CD14-positive monocyte (primary cell): ENCODE data around the gene SAV1. TPM values are rescaled to one million over a fixed set of nuclear protein-coding genes. Genes with fewer than 3 reads are reported as not detected.

Experiments used
- DNase-seq, 3 donors: peaks; one replicate each; pipeline ENCODE4 v3.0.0-alpha.2; 2011 to 2022
- H2AFZ ChIP-seq: 2 replicates; pipeline ENCODE4 v1.6.0; 2012; ENCODE audit warnings: mild to moderate bottlenecking, low read depth, low read length, inconsistent platforms; ENCODE audit not compliant: insufficient read depth, poor library complexity, severe bottlenecking
- H3K27ac ChIP-seq, 2 donors: 1 replicate in 1 of 2; 2 replicates in 1 of 2; pipeline ENCODE4 v1.5.1; 2012 to 2013; ENCODE audit warnings: low read length in 2 of 2, control low read depth in 1 of 2, inconsistent platforms in 1 of 2, low read depth in 1 of 2, mild to moderate bottlenecking in 1 of 2
- H3K27me3 ChIP-seq, 2 donors: one replicate each; pipeline versions ENCODE4 v1.6.0 to v1.6.1; 2011 to 2013; ENCODE audit warnings: low read length in 2 of 2; ENCODE audit not compliant: control insufficient read depth in 2 of 2, insufficient read depth in 2 of 2
- H3K36me3 ChIP-seq, 2 donors: replicated peaks in 1 of 2; 1 replicate in 1 of 2; 2 replicates in 1 of 2; pipeline versions ENCODE4 v1.5.1 to v1.6.1; 2012 to 2013; ENCODE audit warnings: low read length in 2 of 2, control low read depth in 1 of 2, inconsistent platforms in 1 of 2, mild to moderate bottlenecking in 1 of 2; ENCODE audit not compliant: insufficient read depth in 2 of 2, control insufficient read depth in 1 of 2
- H3K4me1 ChIP-seq, 2 donors: 1 replicate in 1 of 2; 2 replicates in 1 of 2; pipeline versions ENCODE4 v1.5.1 to v1.6.1; 2012 to 2013; ENCODE audit warnings: low read length in 2 of 2, control low read depth in 1 of 2, inconsistent platforms in 1 of 2, mild to moderate bottlenecking in 1 of 2, moderate library complexity in 1 of 2; ENCODE audit not compliant: insufficient read depth in 2 of 2, control insufficient read depth in 1 of 2
- H3K4me2 ChIP-seq: replicated peaks from 2 replicates; pipeline ENCODE3; 2012; ENCODE audit warnings: low read length, moderate library complexity, mild to moderate bottlenecking; ENCODE audit not compliant: poor library complexity, severe bottlenecking; ENCODE audit errors: extremely low read depth
- H3K4me3 ChIP-seq, 3 experiments: fragments of 200-600 bp in 1 of 3; sonication (generic) in 1 of 3; replicated peaks in 1 of 3; 1 replicate in 2 of 3; 2 replicates in 1 of 3; pipeline ENCODE4 v1.5.1; 2011 to 2013; ENCODE audit warnings: low read length in 3 of 3, mild to moderate bottlenecking in 3 of 3, control low read depth in 2 of 3, low read depth in 2 of 3, inconsistent platforms in 1 of 3, moderate library complexity in 1 of 3
- H3K79me2 ChIP-seq: 2 replicates; pipeline ENCODE4 v1.6.0; 2012; ENCODE audit warnings: mild to moderate bottlenecking, control low read depth, inconsistent platforms, low read length, moderate library complexity; ENCODE audit not compliant: insufficient read depth
- H3K9ac ChIP-seq: 2 replicates; pipeline ENCODE4 v1.6.0; 2017; ENCODE audit warnings: low read length, mild to moderate bottlenecking; ENCODE audit not compliant: insufficient read depth, poor library complexity, severe bottlenecking
- H3K9me3 ChIP-seq, 2 donors: replicated peaks in 1 of 2; 1 replicate in 1 of 2; 2 replicates in 1 of 2; pipeline versions ENCODE4 v1.5.1 to v1.6.1; 2012 to 2013; ENCODE audit warnings: low read length in 2 of 2, control low read depth in 1 of 2; ENCODE audit not compliant: control insufficient read depth in 1 of 2, insufficient read depth in 1 of 2
- H4K20me1 ChIP-seq: 2 replicates; pipeline ENCODE4 v1.6.0; 2012; ENCODE audit warnings: mild to moderate bottlenecking, low read length, control low read depth, moderate library complexity; ENCODE audit not compliant: insufficient read depth
- H3K27ac Mint-ChIP-seq, 7 donors: one replicate each; pipeline ENCODE4 v1.8.0; 2020; ENCODE audit warnings: mild to moderate bottlenecking in 7 of 7, mixed read lengths in 7 of 7, moderate library complexity in 6 of 7, inconsistent platforms in 2 of 7
- H3K27me3 Mint-ChIP-seq, 3 donors: one replicate each; pipeline ENCODE4 v1.8.0; 2021 to 2022; ENCODE audit warnings: low read depth in 3 of 3, mild to moderate bottlenecking in 3 of 3, mixed read lengths in 3 of 3, moderate library complexity in 3 of 3, inconsistent platforms in 1 of 3
- H3K36me3 Mint-ChIP-seq, 2 donors: one replicate each; pipeline ENCODE4 v1.8.0; 2020; ENCODE audit warnings: mixed read lengths in 2 of 2, inconsistent platforms in 1 of 2, mild to moderate bottlenecking in 1 of 2
- H3K4me1 Mint-ChIP-seq: one replicate; pipeline ENCODE4 v1.8.0; 2020; ENCODE audit warnings: mild to moderate bottlenecking, mixed read lengths
- H3K4me3 Mint-ChIP-seq, 2 donors: one replicate each; pipeline ENCODE4 v1.8.0; 2020; ENCODE audit warnings: mild to moderate bottlenecking in 2 of 2, mixed read lengths in 2 of 2, moderate library complexity in 1 of 2
- H3K9me3 Mint-ChIP-seq, 7 donors: one replicate each; pipeline ENCODE4 v1.8.0; 2020 to 2022; ENCODE audit warnings: mixed read lengths in 7 of 7, mild to moderate bottlenecking in 6 of 7, moderate library complexity in 6 of 7, inconsistent platforms in 2 of 7
- CTCF ChIP-seq: fragments of 200-600 bp; IDR thresholded peaks from one replicate; pipeline ENCODE4 v1.8.0; 2022; ENCODE audit warnings: antibody characterized with exemption, mild to moderate bottlenecking
- whole genome bisulfite sequencing: methylation state at CpG from one replicate; pipeline ENCODE4 v1.1.5; 2013; ENCODE audit warnings: missing lambda C conversion rate; ENCODE audit not compliant: insufficient coverage; 5-methylcytosine and 5-hydroxymethylcytosine counted together
- intact Hi-C, 2 donors: fragments of 100-400 bp; cut with micrococcal nuclease; formaldehyde crosslinking; loops; one replicate each; pipeline versions ENCODE4 v1.15.0 to v1.15.1; 2023
- polyA plus RNA-seq, 3 donors: library from polyadenylated mRNA; depleted of rRNA in 1 of 3; unstranded in 2 of 3; stranded (reverse) in 1 of 3; fragments of 300-500 nt in 2 of 3; fragments of >200 nt in 1 of 3; fragmentation: Illumina TruSeq in 2 of 3; gene quantifications; 1 replicate in 2 of 3; 2 replicates in 1 of 3; pipeline ENCODE4 v1.2.3, GENCODE V29; 2012 to 2021

The SAV1 gene
- polyA plus RNA-seq, 3 donors = 1.8 to 5.1 (median 4.8) TPM

GRCh38 chr14:50624447-50624846, 43.7 kb downstream of the SAV1 start:
- Mint-ChIP-seq H3K9me3 (peaks cover 0 to 2% (median 0%) of the 10 kb centered on the region in 7 donors), H3K36me3 (no peaks in the 10 kb centered on the region), H3K4me1 (no peaks in the 10 kb centered on the region), H3K4me3 (no peak overlapping the region), H3K27me3 (no peaks in the 10 kb centered on the region), H3K27ac (no peak overlapping the region)
- Histone ChIP-seq H3K9ac (no peak overlapping the region), H3K27me3 (no peaks in the 10 kb centered on the region), H3K4me1 (no peaks in the 10 kb centered on the region), H3K4me3 (no peak overlapping the region), H3K27ac (no peak overlapping the region), H4K20me1 (no peaks in the 10 kb centered on the region), H3K79me2 (no peaks in the 10 kb centered on the region), H3K36me3 (no peaks in the 10 kb centered on the region), H2AFZ (no peak overlapping the region), H3K4me2 (no peak overlapping the region), H3K9me3 (no peaks in the 10 kb centered on the region)
- intact Hi-C loops = no loop called here
- DNase-seq = no peak
- WGBS = no CpG with 5 or more reads among the region's 1 CpG
- no peak for TF ChIP-seq CTCF

GRCh38 chr14:50622978-50623377, 45.1 kb downstream of the SAV1 start:
- no peaks in the 10 kb centered on the region for H4K20me1 ChIP-seq
- Mint-ChIP-seq H3K27me3 (no peaks in the 10 kb centered on the region), H3K36me3 (no peaks in the 10 kb centered on the region), H3K4me1 (no peaks in the 10 kb centered on the region), H3K27ac (no peak overlapping the region), H3K4me3 (no peak overlapping the region), H3K9me3 (peaks cover 0 to 2% (median 0%) of the 10 kb centered on the region in 7 donors)
- DNase-seq = no peak
- no peaks in the 10 kb centered on the region for H3K27me3 ChIP-seq
- H3K36me3 ChIP-seq = no peaks in the 10 kb centered on the region
- intact Hi-C loops = no loop called here
- H3K4me2 ChIP-seq = no peak overlapping the region
- no peaks in the 10 kb centered on the region for H3K79me2 ChIP-seq
- WGBS = no CpG with 5 or more reads among the region's 1 CpG
- no peak overlapping the region for H2AFZ ChIP-seq
- H3K9ac ChIP-seq = no peak overlapping the region
- H3K27ac ChIP-seq = no peak overlapping the region
- no peaks in the 10 kb centered on the region for H3K9me3 ChIP-seq
- no peak for TF ChIP-seq CTCF
- no peaks in the 10 kb centered on the region for H3K4me1 ChIP-seq
- H3K4me3 ChIP-seq = no peak overlapping the region
